ENCODE data around the gene GRB7. TPM values are rescaled to one million over a fixed set of nuclear protein-coding genes. Genes with fewer than 3 reads are reported as not detected.
A peak's percentile ranks its signal among the peaks of the same experiment; 100 is the strongest.

The GRB7 gene
- total and polyA plus RNA-seq, 9 of the 15 experiments (the other 6 are each of a cell fraction or from before 2014, with no cell fraction given) = 0.04 to 6.2 (median 2.2) TPM

- Histone ChIP-seq H4K20me1 (replicated peaks; ENCODE audit: control insufficient read depth, insufficient read depth, low read length) (no peaks in the 10 kb centered on the region), H3K9me3 (replicated peaks; ENCODE audit: control insufficient read depth, insufficient read depth, low read depth, low read length) (no peaks in the 10 kb centered on the region), H3K4me3 (no peak overlapping the region), H3K27ac (ENCODE audit: extremely low read depth, low read depth, low read length) (no peak overlapping the region), H3K4me1 (replicated peaks in 1 of 2; ENCODE audit: control insufficient read depth in 2 of 2, insufficient read depth in 2 of 2, low read length in 2 of 2) (peaks cover 20 to 36% of the 10 kb centered on the region in 2 experiments), H3K79me2 (ENCODE audit: control insufficient read depth, insufficient read depth, low read length) (no peaks in the 10 kb centered on the region), H3K9ac (ENCODE audit: insufficient read depth in 1 of 2, low read depth in 2 of 2, low read length in 2 of 2) (peak overlapping the region in 1 of 2 experiments; percentile 55; a peak in 1 of 4 replicates), H3K4me2 (ENCODE audit: insufficient read depth, low read length) (no peak overlapping the region), H3K9me1 (ENCODE audit: control insufficient read depth, insufficient read depth, low read length) (no peaks in the 10 kb centered on the region), H3K36me3 (ENCODE audit: control insufficient read depth, insufficient read depth, low read length) (no peaks in the 10 kb centered on the region), H3K27me3 (ENCODE audit: control insufficient read depth in 2 of 2, insufficient read depth in 2 of 2, low read length in 2 of 2) (no peaks in the 10 kb centered on the region), H2AFZ (ENCODE audit: low read depth, low read length) (peak overlapping the region; percentile 36; the same call in 1 of the 2 replicates)
- intact Hi-C loops (cut with micrococcal nuclease) = no loop called here
- in situ Hi-C loops (cut with MboI) = no loop called here
- WGBS (ENCODE audit: insufficient coverage, low coverage, missing lambda C conversion rate) = 23% methylated on average over 2 of the region's 2 CpGs
- FAIRE-seq (no peak), DNase-seq (ENCODE audit: extremely low read depth in 1 of 4, low spot score in 3 of 4) (no peak), ATAC-seq (no peak)
- TF ChIP-seq HNRNPUL1 (IDR thresholded peaks at IDR 0.05; ENCODE audit: low read length) (no peak), ZC3H8 (IDR thresholded peaks at IDR 0.05) (no peak), RUNX1 (IDR thresholded peaks at IDR 0.05; ENCODE audit: low read depth) (no peak), SIN3A (IDR thresholded peaks at IDR 0.05; ENCODE audit: borderline replicate concordance in 2 of 2, control insufficient read depth in 1 of 2, low read depth in 2 of 2, low read length in 2 of 2) (no peak), NONO (IDR thresholded peaks at IDR 0.05; ENCODE audit: low read depth in 2 of 2, low read length in 1 of 2) (no peak), THRB (CRISPR knock-in tag; conservative IDR thresholded peaks at IDR 0.05) (no peak), KAT7 (CRISPR knock-in tag; IDR thresholded peaks at IDR 0.05; ENCODE audit: borderline replicate concordance) (no peak), GABPB1 (CRISPR knock-in tag; IDR thresholded peaks at IDR 0.05) (no peak)
- ChIA-PET CTCF (ENCODE audit: low intra/inter-chr PET ratio) (no interaction called here), POLR2A (interaction anchor here (1.1 kb wide), 1 partner anchor 36 kb away, joined by 3 read pairs; the partner anchor contains the start of gene ERBB2)
- no TSS peak for BruUV-seq (replicated peaks)
These were observed 1.9 kb upstream of the GRB7 start for GRCh38 chr17:39735882-39736281.

Measured in K562 (cell line).